Sciatic nerve (tissue), 2 donors: ENCODE measurements around the gene GTF2B. TPM values are rescaled to one million over a fixed set of nuclear protein-coding genes. Genes with fewer than 3 reads are reported as not detected.

Experiments used
- ATAC-seq: fragments of 200-7000 bp; cut with Tn5 transposase; one replicate; pipeline ENCODE4 v1.9.1; 2020; ENCODE audit warnings: mild to moderate bottlenecking, moderate library complexity
- DNase-seq: peaks from one replicate; pipeline ENCODE4 v3.0.0-alpha.2; 2020; ENCODE audit warnings: low spot score
- intact Hi-C: fragments of 100-400 bp; cut with DNase I; formaldehyde crosslinking; loops from one replicate; pipeline ENCODE4 v1.14.2; 2022
- total RNA-seq: library from RNA; stranded (reverse); fragmentation: NEBNext Ultra II Directional; extraction: Animal tissue kit (Norgen Biotek cat#: 25700); gene quantifications from one replicate; pipeline ENCODE4 v1.2.1, GENCODE V29; 2021
- donor health status: DM: no; HTN: no; CAD: no.
- donor health status: DM: no; HTN: no; CAD: no.

GTF2B gene
- total RNA-seq, 1 donor from 2014 or later, result 21.8 TPM

- intact Hi-C loops, result no loop called here
- ATAC-seq (no peak), DNase-seq (no peak)
Observed at GRCh38 chr1:88812366-88812765, 79.0 kb downstream of the GTF2B start.

GRCh38 chr1:88803444-88803843, 87.9 kb downstream of the GTF2B start:
- no peak for ATAC-seq
- intact Hi-C loops, result no loop called here

DNA sequence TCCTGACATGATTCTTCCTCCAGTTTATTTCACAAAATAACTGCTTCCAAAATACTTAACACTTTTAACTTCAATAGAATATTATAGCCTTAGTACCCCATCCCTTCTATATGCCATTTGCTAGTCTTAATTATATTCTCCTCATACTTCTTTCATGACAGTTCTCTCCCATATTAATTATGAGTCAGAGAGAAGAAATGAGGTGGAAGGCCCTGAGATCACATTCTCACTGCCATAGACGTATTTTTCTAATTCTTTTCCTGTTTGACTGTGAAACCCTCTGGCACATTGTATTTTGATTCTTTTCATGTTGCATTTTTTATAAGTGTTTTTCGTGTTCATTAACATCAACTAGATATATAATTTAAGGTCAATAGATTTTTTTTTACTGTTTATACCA, 88.4 kb downstream of the GTF2B start:
- no peak for ATAC-seq

More at GRCh38 chr1:88803444-88803843, 87.9 kb downstream of the GTF2B start:
- DNase-seq, result no peak

More for the DNA sequence above, 88.4 kb downstream of the GTF2B start:
- no peak for DNase-seq
- intact Hi-C loops, result no loop called here

Other genes with a start within 250 kb of the GTF2B start
- gene PKN2, start 207.3 kb downstream of the GTF2B start, total RNA-seq, result 56.4 TPM
- gene KYAT3, start 101.1 kb upstream of the GTF2B start, total RNA-seq, result 34.2 TPM
- gene RBMXL1, start 101.1 kb upstream of the GTF2B start, total RNA-seq, result 25.6 TPM
- gene GBP3, start 131.3 kb upstream of the GTF2B start, total RNA-seq, result 25.9 TPM
- 38.4 TPM for gene GBP1, start 173.6 kb upstream of the GTF2B start, total RNA-seq
- 80.0 TPM for gene GBP2, start 234.5 kb upstream of the GTF2B start, total RNA-seq